Measurements from ENCODE around the gene KCTD16. TPM values are rescaled to one million over a fixed set of nuclear protein-coding genes. Genes with fewer than 3 reads are reported as not detected.

Gene KCTD16
- total RNA-seq, 4 donors from 2014 or later = not detected

- DNase-seq = no peak
- no peaks in the 10 kb centered on the region for H3K36me3 ChIP-seq
- no peak overlapping the region for H3K4me3 ChIP-seq
- TF ChIP-seq CTCF (IDR thresholded peaks at IDR 0.05) (no peak), POLR2A (IDR thresholded peaks at IDR 0.05) (no peak)
- no peaks in the 10 kb centered on the region for H3K9me3 ChIP-seq
- H3K27me3 ChIP-seq = no peaks in the 10 kb centered on the region
- no peaks in the 10 kb centered on the region for H3K4me1 ChIP-seq
- 88 to 91% methylated on average over 2 of the region's 2 CpGs for WGBS, 2 donors
- H3K27ac ChIP-seq = no peak overlapping the region
- intact Hi-C loops (cut with DNase I) = no loop called here
Observed at GRCh38 chr5:144134194-144134826, 36.4 kb upstream of the KCTD16 start.

GRCh38 chr5:144135113-144135762 lies 35.4 kb upstream of the KCTD16 start:
- no peak overlapping the region for H3K27ac ChIP-seq
- no peak for DNase-seq
- TF ChIP-seq POLR2A (IDR thresholded peaks at IDR 0.05) (no peak), CTCF (IDR thresholded peaks at IDR 0.05) (no peak)

GRCh38 chr5:144139586-144139985 lies 31.1 kb upstream of the KCTD16 start:
- H3K4me3 ChIP-seq = no peak overlapping the region
- H3K9me3 ChIP-seq = no peaks in the 10 kb centered on the region
- no peak for TF ChIP-seq POLR2A (IDR thresholded peaks at IDR 0.05)
- intact Hi-C loops (cut with DNase I) = no loop called here
- 67 to 68% methylated on average over 5 of the region's 5 CpGs for WGBS, 2 donors
- no peaks in the 10 kb centered on the region for H3K36me3 ChIP-seq
- H3K4me1 ChIP-seq = peaks cover 0 to 7% (median 0%) of the 10 kb centered on the region in 3 donors
- no peaks in the 10 kb centered on the region for H3K27me3 ChIP-seq
- H3K27ac ChIP-seq = no peak overlapping the region
- no peak for DNase-seq

More at GRCh38 chr5:144135113-144135762, 35.4 kb upstream of the KCTD16 start:
- 78 to 84% methylated on average over 3 of the region's 3 CpGs for WGBS, 2 donors
- no peak overlapping the region for H3K4me3 ChIP-seq
- H3K36me3 ChIP-seq = no peaks in the 10 kb centered on the region
- H3K27me3 ChIP-seq = no peaks in the 10 kb centered on the region
- intact Hi-C loops (cut with DNase I) = no loop called here
- H3K4me1 ChIP-seq = no peaks in the 10 kb centered on the region
- H3K9me3 ChIP-seq = no peaks in the 10 kb centered on the region

DNA sequence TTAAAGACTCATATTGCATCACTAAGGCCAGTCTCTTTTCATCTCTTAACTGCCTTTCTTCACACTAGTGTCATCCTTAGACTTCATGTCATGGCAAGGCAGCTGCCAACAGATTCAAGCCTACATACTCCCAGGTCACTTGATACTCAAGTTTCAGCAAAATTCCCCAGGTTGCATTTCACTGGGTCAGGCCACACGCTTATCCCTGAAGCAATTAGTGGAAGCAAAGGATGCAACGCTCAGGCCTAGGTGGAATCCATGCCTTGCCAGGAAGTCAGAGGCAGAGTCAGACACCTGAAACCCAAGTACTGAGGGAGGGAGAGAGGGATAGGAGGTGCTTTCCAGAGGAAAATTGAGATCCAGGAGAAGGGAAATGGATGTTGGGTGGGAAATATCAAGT lies 29.1 kb upstream of the KCTD16 start:
- Histone ChIP-seq H3K36me3 (no peaks in the 10 kb centered on the region), H3K27ac (no peak overlapping the region), H3K27me3 (no peaks in the 10 kb centered on the region), H3K4me3 (no peak overlapping the region), H3K4me1 (peaks cover 0 to 7% (median 0%) of the 10 kb centered on the region in 3 donors), H3K9me3 (no peaks in the 10 kb centered on the region)
- 88 to 93% methylated on average over 2 of the region's 2 CpGs for WGBS, 2 donors
- no peak for DNase-seq
- intact Hi-C loops (cut with DNase I) = no loop called here
- TF ChIP-seq POLR2A (IDR thresholded peaks at IDR 0.05) (no peak), CTCF (IDR thresholded peaks at IDR 0.05) (no peak)

GRCh38 chr5:144142139-144142823 lies 28.4 kb upstream of the KCTD16 start:
- intact Hi-C loops (cut with DNase I) = no loop called here
- Histone ChIP-seq H3K27me3 (no peaks in the 10 kb centered on the region), H3K9me3 (no peaks in the 10 kb centered on the region), H3K4me3 (no peak overlapping the region), H3K27ac (no peak overlapping the region), H3K4me1 (peaks cover 0 to 7% (median 0%) of the 10 kb centered on the region in 3 donors), H3K36me3 (no peaks in the 10 kb centered on the region)
- 3 to 11% methylated on average over 2 of the region's 2 CpGs for WGBS, 2 donors
- DNase-seq = no peak
- peak in 5 of 6 experiments; percentile 25 to 64 (median 53) for TF ChIP-seq CTCF (IDR thresholded peaks at IDR 0.05)
- no peak for TF ChIP-seq POLR2A (IDR thresholded peaks at IDR 0.05)
